GM12878 (cell line): ENCODE results near the gene CD82. TPM values are rescaled to one million over a fixed set of nuclear protein-coding genes. Genes with fewer than 3 reads are reported as not detected.

Experiments
- ASH2L ChIP-seq: fragments of 300-600, 200-600 bp; sonication (generic); IDR thresholded peaks from 2 replicates; pipeline ENCODE4 v1.6.1; 2017; ENCODE audit warnings: low read depth, mild to moderate bottlenecking, borderline replicate concordance
- BCL3 ChIP-seq: IDR thresholded peaks from 2 replicates; pipeline ENCODE4 v1.6.1; 2011; ENCODE audit warnings: borderline replicate concordance, low read depth, mild to moderate bottlenecking, moderate library complexity, low read length; ENCODE audit not compliant: insufficient read depth, poor library complexity, severe bottlenecking
- CEBPB ChIP-seq, 2 experiments: fragments of 150-350 bp in 1 of 2; IDR thresholded peaks; 2 replicates each; pipeline ENCODE4 v1.6.1; 2012 to 2014; ENCODE audit warnings: low read depth in 2 of 2, low read length in 2 of 2, borderline replicate concordance in 1 of 2, inconsistent platforms in 1 of 2
- CHD4 ChIP-seq: fragments of 200-600 bp; sonication (generic); IDR thresholded peaks from 2 replicates; pipeline ENCODE4 v1.6.1; 2016; ENCODE audit warnings: mild to moderate bottlenecking
- CREB1 ChIP-seq: IDR thresholded peaks from 2 replicates; pipeline ENCODE4 v1.6.1; 2012; ENCODE audit warnings: low read depth, mild to moderate bottlenecking, inconsistent platforms
- GATAD2B ChIP-seq: fragments of 450-650 bp; conservative IDR thresholded peaks from 2 replicates; pipeline ENCODE4 v1.6.1; 2017; ENCODE audit warnings: low read depth, mild to moderate bottlenecking, moderate library complexity
- IKZF1 ChIP-seq: fragments of 450-650 bp; conservative IDR thresholded peaks from 2 replicates; pipeline ENCODE4 v1.6.1; 2017; ENCODE audit warnings: antibody characterized with exemption, mild to moderate bottlenecking
- IRF3 ChIP-seq: fragments of 450-650 bp; IDR thresholded peaks from 2 replicates; pipeline ENCODE4 v1.6.1; 2014; ENCODE audit warnings: mild to moderate bottlenecking
- KDM1A ChIP-seq: fragments of 200-600 bp; sonication (generic); IDR thresholded peaks from 2 replicates; pipeline ENCODE4 v1.6.1; 2016; ENCODE audit warnings: borderline replicate concordance
- PML ChIP-seq: IDR thresholded peaks from 2 replicates; pipeline ENCODE4 v1.6.1; 2012; ENCODE audit warnings: low read length, inconsistent platforms
- RAD21 ChIP-seq: IDR thresholded peaks from 2 replicates; pipeline ENCODE4 v1.6.1; 2011; ENCODE audit warnings: mild to moderate bottlenecking, low read depth, low read length, moderate library complexity; ENCODE audit not compliant: insufficient read depth
- RB1 ChIP-seq: fragments of 450-650 bp; formaldehyde crosslinking; IDR thresholded peaks from 2 replicates; pipeline ENCODE4 v1.6.1; 2017; ENCODE audit warnings: mild to moderate bottlenecking, borderline replicate concordance
- RFX5 ChIP-seq: IDR thresholded peaks from 2 replicates; pipeline ENCODE4 v1.6.1; 2011; ENCODE audit warnings: low read depth, low read length, improper control_type of control experiment
- STAT3 ChIP-seq: IDR thresholded peaks from 2 replicates; pipeline ENCODE4 v1.6.1; 2011; ENCODE audit warnings: low read depth, low read length, improper control_type of control experiment
- TARDBP ChIP-seq: IDR thresholded peaks from 2 replicates; pipeline ENCODE4 v1.6.1; 2016; ENCODE audit warnings: borderline replicate concordance
- TCF3 ChIP-seq: IDR thresholded peaks from 2 replicates; pipeline ENCODE4 v1.6.1; 2012; ENCODE audit warnings: low read depth, mild to moderate bottlenecking, low read length, borderline replicate concordance; ENCODE audit not compliant: insufficient read depth
- polyA plus RNA-seq, 11 experiments: library from polyadenylated mRNA; depleted of rRNA in 4 of 11; unstranded in 6 of 11; stranded (reverse) in 5 of 11; fragments of >200 nt; fragmentation: Nextera tagmentation in 4 of 11; fragmentation: Illumina TruSeq in 1 of 11; extraction: Ambion mirVana in 4 of 11; extraction: Trizol in 1 of 11; gene quantifications; 1 replicate in 1 of 11; 2 replicates in 10 of 11; pipeline versions ENCODE4 v1.2.1 to v1.2.3, GENCODE V29; 2011 to 2016; ENCODE audit warnings: inconsistent platforms in 2 of 11, missing spikeins in 2 of 11, low read depth in 1 of 11
- total RNA-seq, 4 experiments: library from RNA; depleted of rRNA in 3 of 4; stranded (reverse); fragments of >200 nt in 3 of 4; fragmentation: Illumina TruSeq in 1 of 4; extraction: Trizol in 1 of 4; gene quantifications; 2 replicates each; pipeline versions ENCODE4 v1.2.1 to v1.2.3, GENCODE V29; 2013 to 2021
- TF ChIP-seq, protein P1 (sequence below): fragments of 450-650 bp; IDR thresholded peaks from 2 replicates; pipeline ENCODE4 v1.6.1; 2016; ENCODE audit warnings: mild to moderate bottlenecking
- TF ChIP-seq, protein P2 (sequence below): fragments of 450-650 bp; IDR thresholded peaks from 2 replicates; pipeline ENCODE4 v1.6.1; 2017; ENCODE audit warnings: low read depth, mild to moderate bottlenecking, moderate library complexity
- TF ChIP-seq, protein P3 (sequence below): fragments of 150-350 bp; IDR thresholded peaks from 2 replicates; pipeline ENCODE4 v1.6.1; 2016; ENCODE audit warnings: low read depth, low read length
- TF ChIP-seq, protein P4 (sequence below): IDR thresholded peaks from 2 replicates; pipeline ENCODE4 v1.6.1; 2012; ENCODE audit warnings: low read depth, low read length, improper control_type of control experiment

CD82 gene
- total and polyA plus RNA-seq, 10 of the 15 experiments (the other 5 are each of a cell fraction or from before 2014, with no cell fraction given): 5.2 to 180 (median 84.7) TPM

DNA sequence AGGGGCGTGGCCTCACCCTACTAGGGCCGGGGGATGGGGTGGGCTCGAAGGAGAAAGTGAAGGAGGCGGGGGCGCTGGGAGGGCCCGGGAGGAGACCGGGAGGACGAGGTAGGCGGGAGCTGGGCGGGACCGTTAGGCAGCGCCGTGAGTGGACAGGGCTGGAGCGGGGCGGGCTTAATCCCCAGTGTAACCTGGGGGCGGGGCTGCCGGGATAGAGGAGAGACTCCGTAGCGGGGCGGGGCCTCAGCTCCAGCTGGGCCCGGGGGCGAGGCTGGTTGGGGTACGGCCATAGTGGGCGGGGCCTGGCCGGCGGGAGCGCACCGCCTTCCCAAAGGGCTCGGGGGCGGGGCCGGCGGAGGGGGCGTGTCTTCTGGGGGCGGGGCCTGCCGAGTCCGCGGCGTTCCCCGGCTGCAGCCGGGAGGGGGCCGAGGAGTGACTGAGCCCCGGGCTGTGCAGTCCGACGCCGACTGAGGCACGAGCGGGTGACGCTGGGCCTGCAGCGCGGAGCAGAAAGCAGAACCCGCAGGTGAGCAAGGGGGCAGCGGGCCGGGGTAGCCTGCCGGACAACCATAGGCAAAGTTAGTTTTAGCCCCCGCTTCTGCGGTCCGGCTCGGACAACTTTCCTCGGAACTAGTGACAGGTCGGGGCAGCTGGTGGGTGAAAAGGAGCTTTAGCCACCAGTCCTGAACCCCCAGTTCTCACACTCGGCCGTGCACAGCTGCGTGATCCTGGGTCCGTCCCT is at the start of gene CD82 (continued):
- no peak for TF ChIP-seq BCL3
- TF ChIP-seq, protein P1, sequence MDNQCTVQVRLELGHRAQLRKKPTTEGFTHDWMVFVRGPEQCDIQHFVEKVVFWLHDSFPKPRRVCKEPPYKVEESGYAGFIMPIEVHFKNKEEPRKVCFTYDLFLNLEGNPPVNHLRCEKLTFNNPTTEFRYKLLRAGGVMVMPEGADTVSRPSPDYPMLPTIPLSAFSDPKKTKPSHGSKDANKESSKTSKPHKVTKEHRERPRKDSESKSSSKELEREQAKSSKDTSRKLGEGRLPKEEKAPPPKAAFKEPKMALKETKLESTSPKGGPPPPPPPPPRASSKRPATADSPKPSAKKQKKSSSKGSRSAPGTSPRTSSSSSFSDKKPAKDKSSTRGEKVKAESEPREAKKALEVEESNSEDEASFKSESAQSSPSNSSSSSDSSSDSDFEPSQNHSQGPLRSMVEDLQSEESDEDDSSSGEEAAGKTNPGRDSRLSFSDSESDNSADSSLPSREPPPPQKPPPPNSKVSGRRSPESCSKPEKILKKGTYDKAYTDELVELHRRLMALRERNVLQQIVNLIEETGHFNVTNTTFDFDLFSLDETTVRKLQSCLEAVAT: peak; percentile 81
- TF ChIP-seq TARDBP: no peak
- no peak for TF ChIP-seq RAD21
- no peak for TF ChIP-seq IRF3
- TF ChIP-seq GATAD2B: peak; percentile 57; the same call in 1 of the 2 replicates
- TF ChIP-seq CHD4: no peak
- TF ChIP-seq, protein P2, sequence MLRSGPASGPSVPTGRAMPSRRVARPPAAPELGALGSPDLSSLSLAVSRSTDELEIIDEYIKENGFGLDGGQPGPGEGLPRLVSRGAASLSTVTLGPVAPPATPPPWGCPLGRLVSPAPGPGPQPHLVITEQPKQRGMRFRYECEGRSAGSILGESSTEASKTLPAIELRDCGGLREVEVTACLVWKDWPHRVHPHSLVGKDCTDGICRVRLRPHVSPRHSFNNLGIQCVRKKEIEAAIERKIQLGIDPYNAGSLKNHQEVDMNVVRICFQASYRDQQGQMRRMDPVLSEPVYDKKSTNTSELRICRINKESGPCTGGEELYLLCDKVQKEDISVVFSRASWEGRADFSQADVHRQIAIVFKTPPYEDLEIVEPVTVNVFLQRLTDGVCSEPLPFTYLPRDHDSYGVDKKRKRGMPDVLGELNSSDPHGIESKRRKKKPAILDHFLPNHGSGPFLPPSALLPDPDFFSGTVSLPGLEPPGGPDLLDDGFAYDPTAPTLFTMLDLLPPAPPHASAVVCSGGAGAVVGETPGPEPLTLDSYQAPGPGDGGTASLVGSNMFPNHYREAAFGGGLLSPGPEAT: no peak
- TF ChIP-seq CREB1: peak; percentile 21; the same call in 1 of the 2 replicates
- no peak for TF ChIP-seq CEBPB (IDR thresholded peaks at IDR 0.05; ENCODE audit: borderline replicate concordance in 1 of 2, low read depth in 2 of 2, low read length in 2 of 2)
- no peak for TF ChIP-seq TCF3
- TF ChIP-seq PML: peak; percentile 63; the same call in 1 of the 2 replicates
- TF ChIP-seq RFX5: no peak
- TF ChIP-seq IKZF1: no peak; the same call in 1 of the 2 replicates
- TF ChIP-seq ASH2L: no peak
- no peak for TF ChIP-seq STAT3
- TF ChIP-seq RB1: no peak
- no peak for TF ChIP-seq KDM1A
- TF ChIP-seq, protein P3, sequence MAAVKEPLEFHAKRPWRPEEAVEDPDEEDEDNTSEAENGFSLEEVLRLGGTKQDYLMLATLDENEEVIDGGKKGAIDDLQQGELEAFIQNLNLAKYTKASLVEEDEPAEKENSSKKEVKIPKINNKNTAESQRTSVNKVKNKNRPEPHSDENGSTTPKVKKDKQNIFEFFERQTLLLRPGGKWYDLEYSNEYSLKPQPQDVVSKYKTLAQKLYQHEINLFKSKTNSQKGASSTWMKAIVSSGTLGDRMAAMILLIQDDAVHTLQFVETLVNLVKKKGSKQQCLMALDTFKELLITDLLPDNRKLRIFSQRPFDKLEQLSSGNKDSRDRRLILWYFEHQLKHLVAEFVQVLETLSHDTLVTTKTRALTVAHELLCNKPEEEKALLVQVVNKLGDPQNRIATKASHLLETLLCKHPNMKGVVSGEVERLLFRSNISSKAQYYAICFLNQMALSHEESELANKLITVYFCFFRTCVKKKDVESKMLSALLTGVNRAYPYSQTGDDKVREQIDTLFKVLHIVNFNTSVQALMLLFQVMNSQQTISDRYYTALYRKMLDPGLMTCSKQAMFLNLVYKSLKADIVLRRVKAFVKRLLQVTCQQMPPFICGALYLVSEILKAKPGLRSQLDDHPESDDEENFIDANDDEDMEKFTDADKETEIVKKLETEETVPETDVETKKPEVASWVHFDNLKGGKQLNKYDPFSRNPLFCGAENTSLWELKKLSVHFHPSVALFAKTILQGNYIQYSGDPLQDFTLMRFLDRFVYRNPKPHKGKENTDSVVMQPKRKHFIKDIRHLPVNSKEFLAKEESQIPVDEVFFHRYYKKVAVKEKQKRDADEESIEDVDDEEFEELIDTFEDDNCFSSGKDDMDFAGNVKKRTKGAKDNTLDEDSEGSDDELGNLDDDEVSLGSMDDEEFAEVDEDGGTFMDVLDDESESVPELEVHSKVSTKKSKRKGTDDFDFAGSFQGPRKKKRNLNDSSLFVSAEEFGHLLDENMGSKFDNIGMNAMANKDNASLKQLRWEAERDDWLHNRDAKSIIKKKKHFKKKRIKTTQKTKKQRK: no peak
- TF ChIP-seq, protein P4, sequence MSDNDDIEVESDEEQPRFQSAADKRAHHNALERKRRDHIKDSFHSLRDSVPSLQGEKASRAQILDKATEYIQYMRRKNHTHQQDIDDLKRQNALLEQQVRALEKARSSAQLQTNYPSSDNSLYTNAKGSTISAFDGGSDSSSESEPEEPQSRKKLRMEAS: 0 out of 2 replicates have a peak, but pooled peaks have one; percentile 9
